DLD1 (cell line): ENCODE results near the gene ZFYVE28.

Source experiments
- in situ Hi-C: cut with HindIII; loops from 2 replicates; pipeline ENCODE4 v1.10.0; 2017; ENCODE audit warnings: low sequenced_read_pairs

Gene ZFYVE28

GRCh38 chr4:2335729-2336101 lies 82.7 kb downstream of the ZFYVE28 start:
- in situ Hi-C loops = no loop called here

- in situ Hi-C loops = no loop called here
Measured at GRCh38 chr4:2334826-2335728, 83.4 kb downstream of the ZFYVE28 start.

GRCh38 chr4:2333916-2334644 lies 84.4 kb downstream of the ZFYVE28 start:
- in situ Hi-C loops = no loop called here

GRCh38 chr4:2333356-2333841 lies 85.0 kb downstream of the ZFYVE28 start:
- in situ Hi-C loops = no loop called here

- in situ Hi-C loops = no loop called here
Measured at GRCh38 chr4:2332976-2333319, 85.5 kb downstream of the ZFYVE28 start.

- in situ Hi-C loops = no loop called here
Measured at GRCh38 chr4:2332201-2332975, 86.1 kb downstream of the ZFYVE28 start.

GRCh38 chr4:2331519-2332200 lies 86.8 kb downstream of the ZFYVE28 start:
- in situ Hi-C loops = no loop called here

- in situ Hi-C loops = no loop called here
Measured at GRCh38 chr4:2331043-2331420, 87.4 kb downstream of the ZFYVE28 start.

GRCh38 chr4:2330091-2331042 lies 88.1 kb downstream of the ZFYVE28 start:
- in situ Hi-C loops = no loop called here

- in situ Hi-C loops = no loop called here
Measured at GRCh38 chr4:2327579-2327978, 90.9 kb downstream of the ZFYVE28 start.

- in situ Hi-C loops = no loop called here
Measured at GRCh38 chr4:2324891-2325290, 93.6 kb downstream of the ZFYVE28 start.

- in situ Hi-C loops = no loop called here
Measured at GRCh38 chr4:2322841-2323240, 95.6 kb downstream of the ZFYVE28 start.

GRCh38 chr4:2322227-2322626 lies 96.2 kb downstream of the ZFYVE28 start:
- in situ Hi-C loops = no loop called here

- in situ Hi-C loops = no loop called here
Measured at GRCh38 chr4:2321279-2322196, 96.9 kb downstream of the ZFYVE28 start.

- in situ Hi-C loops = no loop called here
Measured at GRCh38 chr4:2320746-2321145, 97.7 kb downstream of the ZFYVE28 start.

- in situ Hi-C loops = no loop called here
Measured at GRCh38 chr4:2320152-2320551, 98.3 kb downstream of the ZFYVE28 start.

- in situ Hi-C loops = no loop called here
Measured at GRCh38 chr4:2318885-2319284, 99.6 kb downstream of the ZFYVE28 start.

GRCh38 chr4:2318476-2318875 lies 100.0 kb downstream of the ZFYVE28 start:
- in situ Hi-C loops = no loop called here

GRCh38 chr4:2313366-2313765 lies 105.1 kb downstream of the ZFYVE28 start:
- in situ Hi-C loops = no loop called here
